GM21825 (cell line): ENCODE data around the gene ACADL.
"Not testable (repeated sequence)": the region's sequence is repeated elsewhere in the genome, so short reads cannot be mapped to it uniquely, and the experiment has no call there.

Source experiments
- ATAC-seq: cut with Tn5 transposase; IDR thresholded peaks from one replicate; pipeline ENCODE4 v1.9.1; 2021; ENCODE audit warnings: mild to moderate bottlenecking, moderate library complexity; ENCODE audit not compliant: unreplicated experiment

Gene ACADL

GRCh38 chr2:210203558-210203957, 21.7 kb downstream of the ACADL start:
- no peak for ATAC-seq

GRCh38 chr2:210203147-210203546, 22.1 kb downstream of the ACADL start:
- no peak for ATAC-seq

GRCh38 chr2:210199854-210200253, 25.4 kb downstream of the ACADL start:
- ATAC-seq, result no peak

DNA sequence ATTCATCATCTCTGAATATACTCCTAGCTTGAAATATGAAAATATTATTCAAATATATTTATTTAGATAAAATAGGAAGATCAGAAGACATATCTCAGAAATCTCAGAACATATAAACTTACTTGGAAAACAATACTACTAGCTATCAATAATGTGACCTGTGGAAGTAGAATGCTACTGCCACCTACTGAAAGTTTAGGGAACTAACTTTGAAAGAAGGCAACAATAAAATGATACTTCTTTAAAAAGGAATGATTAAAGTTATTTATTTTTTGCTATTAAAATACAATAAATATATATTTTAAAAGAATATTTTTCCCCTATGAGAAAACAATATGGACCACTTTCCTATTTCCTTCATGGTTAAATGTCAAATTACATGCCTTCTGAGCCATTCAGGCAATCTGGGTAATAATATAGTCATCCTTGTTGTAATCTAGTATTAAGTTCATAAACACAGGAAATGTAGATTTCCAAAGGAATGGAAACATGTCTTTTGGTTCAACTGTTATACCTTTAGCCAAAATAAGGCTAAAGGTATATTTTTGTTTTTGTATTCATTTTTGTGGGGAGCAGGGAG, 26.0 kb downstream of the ACADL start:
- no peak for ATAC-seq

- ATAC-seq, result no peak
Measured at GRCh38 chr2:210198326-210198725, 26.9 kb downstream of the ACADL start.

GRCh38 chr2:210197720-210198119, 27.5 kb downstream of the ACADL start:
- ATAC-seq, result no peak

DNA sequence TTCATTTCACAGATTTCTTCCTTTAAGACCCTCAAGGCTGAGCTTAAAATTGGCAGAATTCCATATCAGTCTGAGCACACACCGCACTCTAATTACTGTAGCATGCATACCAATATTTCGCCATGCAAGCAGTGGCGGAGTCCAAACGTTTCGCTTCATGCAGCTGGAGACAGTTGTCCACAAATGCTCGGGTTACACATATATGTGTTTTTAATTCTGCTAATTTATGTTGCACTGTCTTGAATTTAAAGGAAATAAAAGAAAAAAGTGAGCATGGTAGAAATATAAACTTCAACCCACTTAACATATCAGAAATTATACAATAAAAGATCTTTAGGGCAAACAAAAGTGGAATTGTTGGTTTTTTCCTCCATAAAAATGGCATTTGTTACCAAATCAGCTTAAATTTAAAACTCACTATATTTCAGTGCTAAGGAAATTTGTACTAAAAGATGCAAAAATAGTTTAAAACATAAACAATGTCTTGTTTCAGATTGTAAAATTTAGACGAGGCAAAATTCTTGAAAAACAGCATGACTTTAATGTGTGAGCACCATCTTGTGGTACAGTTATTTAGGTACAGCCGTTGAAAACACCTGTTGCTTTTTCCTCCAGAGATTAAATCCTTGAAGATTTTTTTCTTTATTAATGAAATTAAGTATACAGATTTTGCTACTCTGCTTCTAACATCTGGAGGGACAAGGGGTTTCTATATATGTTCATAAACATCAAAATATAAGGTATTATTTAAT, 30.0 kb downstream of the ACADL start:
- ATAC-seq, result no peak

GRCh38 chr2:210190345-210190744, 34.9 kb downstream of the ACADL start:
- ATAC-seq, result no peak

DNA sequence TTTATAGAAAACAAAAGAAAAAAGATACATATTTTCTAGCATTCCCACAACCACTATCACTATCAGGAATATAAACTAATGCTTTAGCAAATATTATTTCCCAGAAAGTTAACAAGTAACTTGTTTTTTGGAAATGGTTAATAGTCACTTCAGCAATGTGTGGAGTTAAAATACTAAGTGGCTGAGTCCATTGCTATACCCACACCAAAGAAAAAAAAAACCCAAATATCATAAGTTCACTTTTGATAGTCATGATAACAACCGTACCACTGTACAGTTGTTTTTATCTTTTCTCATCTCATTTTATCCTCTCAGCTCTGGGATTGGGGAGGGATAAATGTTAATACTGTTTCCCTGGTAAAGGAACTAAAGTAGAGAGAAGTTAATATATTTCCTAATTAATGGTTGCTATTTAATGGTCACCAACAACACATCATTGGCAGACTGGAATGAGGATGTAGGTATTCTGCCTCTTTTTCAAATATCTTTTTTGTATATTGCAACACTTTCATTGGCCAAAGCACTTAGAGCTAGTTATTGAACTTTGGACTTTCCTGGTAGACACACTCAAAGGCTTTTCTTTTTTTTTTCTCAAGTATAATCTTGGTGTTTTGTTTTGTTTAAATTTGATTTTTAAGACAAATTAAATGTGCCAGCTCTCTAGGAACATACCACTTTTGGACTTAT, 35.7 kb downstream of the ACADL start:
- ATAC-seq, result no peak

GRCh38 chr2:210188755-210189154, 36.5 kb downstream of the ACADL start:
- no peak for ATAC-seq

DNA sequence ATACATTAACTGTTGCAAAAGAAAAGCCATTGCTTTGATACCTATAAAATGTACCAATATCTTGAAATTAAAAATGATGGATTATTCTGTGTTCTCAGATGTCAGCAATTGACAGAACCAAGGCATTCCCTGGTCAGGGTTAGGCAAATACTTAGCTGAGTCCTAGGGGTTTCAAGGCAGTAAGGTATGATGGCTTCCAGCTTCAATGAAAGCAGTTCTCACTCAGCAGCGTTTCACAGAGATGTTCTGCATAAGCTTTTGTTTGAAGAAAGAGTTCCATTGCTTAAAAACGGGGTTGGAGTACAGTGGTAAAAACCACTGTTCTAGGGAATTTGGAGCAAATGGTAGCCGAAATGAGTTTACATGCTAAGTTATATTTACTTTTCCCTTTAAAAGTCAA, 37.1 kb downstream of the ACADL start:
- no peak for ATAC-seq

- not testable (repeated sequence) for ATAC-seq
Measured at GRCh38 chr2:210183936-210184335, 41.3 kb downstream of the ACADL start.

- not testable (repeated sequence) for ATAC-seq
Measured at GRCh38 chr2:210181606-210182088, 43.6 kb downstream of the ACADL start.

- not testable (repeated sequence) for ATAC-seq
Measured at GRCh38 chr2:210181033-210181605, 44.1 kb downstream of the ACADL start.

GRCh38 chr2:210180477-210180876, 44.8 kb downstream of the ACADL start:
- ATAC-seq, result no peak

GRCh38 chr2:210179351-210179990, 45.8 kb downstream of the ACADL start:
- no peak for ATAC-seq

- no peak for ATAC-seq
Measured at GRCh38 chr2:210177769-210178168, 47.5 kb downstream of the ACADL start.

GRCh38 chr2:210177115-210177514, 48.1 kb downstream of the ACADL start:
- not testable (repeated sequence) for ATAC-seq

- no peak for ATAC-seq
Measured at GRCh38 chr2:210174086-210174485, 51.2 kb downstream of the ACADL start.

DNA sequence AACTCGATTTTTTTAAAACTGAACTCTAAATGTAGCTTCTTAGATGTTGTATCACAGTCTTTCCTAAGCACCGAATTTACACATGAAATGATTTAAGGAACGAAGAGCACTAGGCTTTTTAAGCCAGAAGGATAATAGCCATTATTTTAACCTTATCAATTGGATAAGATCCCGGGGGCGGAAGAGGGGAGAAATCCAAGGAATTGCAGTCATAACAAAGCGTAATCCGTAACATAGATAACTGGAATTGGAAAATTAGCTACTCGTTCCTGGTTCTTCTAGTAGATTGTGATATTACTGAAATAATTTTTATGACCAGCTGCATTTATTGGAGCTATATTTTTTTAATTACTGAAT, 53.0 kb downstream of the ACADL start:
- no peak for ATAC-seq
